H54 (cell line): ENCODE data around the gene HHAT.
A peak's percentile ranks its signal among the peaks of the same experiment; 100 is the strongest.

Experiments used
- DNase-seq: peaks from one replicate; pipeline ENCODE4 v3.0.0; 2011; ENCODE audit warnings: low spot score, mixed read lengths; ENCODE audit not compliant: insufficient read length
- FAIRE-seq: peaks from 3 replicates; lab custom pipeline; 2011; peaks lifted over from hg19 to GRCh38; lab: Jason Lieb, UNC
- POLR2A ChIP-seq: IDR thresholded peaks from 2 replicates; pipeline ENCODE4 v1.6.1; 2011; ENCODE audit warnings: low read depth, mild to moderate bottlenecking, low read length

Gene HHAT

GRCh38 chr1:210706246-210706645 lies 377.5 kb downstream of the HHAT start:
- FAIRE-seq (no peak), DNase-seq (no peak)

DNA sequence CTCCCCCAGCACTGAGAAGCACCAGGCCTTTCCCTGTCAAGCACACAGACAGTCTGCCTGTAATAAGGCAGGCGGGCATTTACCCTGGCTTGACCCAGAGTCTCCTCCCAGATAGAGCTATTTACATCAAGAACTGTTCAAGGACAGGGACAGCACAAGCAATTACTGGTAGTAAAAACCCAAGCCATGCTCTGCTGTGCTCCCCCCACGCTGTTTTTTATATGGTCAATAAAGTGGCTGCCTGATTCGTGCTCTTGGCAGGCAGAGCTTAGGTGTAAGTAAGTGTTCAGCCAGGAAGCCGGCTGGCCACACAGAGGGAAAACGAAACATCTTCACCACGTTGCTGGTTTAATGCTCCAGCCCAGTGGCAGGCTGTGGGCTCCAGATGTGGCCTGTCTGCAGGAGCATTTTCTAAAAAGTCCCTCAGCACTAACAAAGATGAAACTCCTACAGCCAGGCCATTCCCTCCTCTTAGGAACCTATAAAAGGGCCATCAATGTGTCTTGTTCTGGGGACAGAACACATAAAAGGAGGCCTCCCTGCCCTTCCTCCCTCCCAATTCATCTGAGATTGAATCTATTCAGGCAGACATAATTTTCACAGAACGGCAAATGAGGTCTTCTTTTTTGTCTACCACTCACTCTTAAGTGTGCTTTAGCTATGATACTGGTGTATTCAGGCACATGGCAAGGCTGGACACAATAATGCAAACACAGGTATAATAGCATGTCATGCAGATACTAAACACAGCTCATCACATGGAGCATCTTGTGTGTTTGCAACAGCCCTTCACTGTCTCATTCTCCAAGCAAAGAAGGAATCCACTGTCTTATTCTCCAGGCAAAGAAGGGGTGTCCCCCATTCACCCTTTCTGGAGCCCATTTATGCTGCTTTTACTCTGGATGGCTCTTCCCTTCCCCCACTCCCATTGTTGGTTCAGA lies 378.9 kb downstream of the HHAT start:
- TF ChIP-seq POLR2A, result no peak
- DNase-seq, result no peak
- FAIRE-seq, result no peak

More at GRCh38 chr1:210706246-210706645, 377.5 kb downstream of the HHAT start:
- no peak for TF ChIP-seq POLR2A

GRCh38 chr1:210709701-210710100 lies 381.0 kb downstream of the HHAT start:
- no peak for DNase-seq
- TF ChIP-seq POLR2A, result no peak
- FAIRE-seq, result no peak

GRCh38 chr1:210711825-210712612 lies 383.3 kb downstream of the HHAT start:
- no peak for TF ChIP-seq POLR2A
- FAIRE-seq, result no peak
- no peak for DNase-seq

- FAIRE-seq, result peak; percentile 60
- DNase-seq, result no peak
- TF ChIP-seq POLR2A, result no peak
These were observed 386.4 kb downstream of the HHAT start for GRCh38 chr1:210715072-210715471.

DNA sequence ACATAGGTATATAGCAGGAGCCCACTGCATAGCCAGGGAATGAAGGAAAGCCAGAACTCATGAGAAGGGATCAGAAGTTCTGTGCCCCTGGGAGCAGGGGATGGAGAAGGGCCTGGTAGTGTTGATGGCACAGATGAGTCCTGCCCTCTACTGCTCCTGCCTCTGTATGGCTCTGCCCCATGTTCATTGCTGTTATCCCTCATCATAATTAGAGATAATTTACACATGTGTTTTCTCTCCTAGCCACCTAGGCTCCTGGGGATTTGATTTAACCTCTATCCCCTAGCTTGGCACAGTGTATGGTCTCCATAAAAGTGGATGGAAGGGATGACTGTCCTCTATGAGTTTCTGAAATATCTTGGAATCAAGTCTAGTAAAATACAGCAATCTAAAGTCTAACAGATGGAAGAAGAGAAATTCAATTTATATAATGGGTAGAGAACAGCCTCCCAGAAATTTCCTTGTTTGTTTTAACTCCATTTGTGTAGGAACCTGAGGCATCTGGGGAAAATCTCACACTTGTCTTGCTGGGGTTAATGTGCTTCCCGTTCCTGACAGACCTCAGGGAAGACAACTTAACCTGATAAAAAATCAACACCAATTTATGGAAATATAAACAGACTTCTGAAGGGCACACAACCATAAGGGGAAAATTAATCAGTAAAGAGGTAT lies 393.8 kb downstream of the HHAT start:
- FAIRE-seq, result no peak
- TF ChIP-seq POLR2A, result no peak
- no peak for DNase-seq

GRCh38 chr1:210723646-210724045 lies 394.9 kb downstream of the HHAT start:
- DNase-seq (no peak), FAIRE-seq (no peak)
- no peak for TF ChIP-seq POLR2A

DNA sequence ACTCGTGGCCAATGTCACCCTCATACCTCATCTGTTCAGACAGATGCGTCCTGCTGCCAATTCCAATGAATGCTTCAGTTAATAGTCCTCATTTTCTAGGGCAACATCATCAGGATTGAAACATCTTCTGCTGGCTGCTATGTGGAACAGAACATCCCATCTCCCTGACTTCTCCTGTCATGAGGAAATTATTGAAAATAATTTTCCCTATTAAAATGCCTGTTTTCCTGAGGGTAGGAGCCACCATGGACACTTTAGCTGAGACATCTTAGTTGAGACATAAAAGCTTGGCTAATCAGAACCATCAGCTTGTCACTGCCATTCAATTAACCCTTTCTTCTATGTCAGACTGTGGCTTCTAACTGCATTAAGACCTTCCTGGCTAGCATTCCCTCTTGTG lies 396.1 kb downstream of the HHAT start:
- no peak for TF ChIP-seq POLR2A
- FAIRE-seq (no peak), DNase-seq (no peak)
